NCI-H187 (cell line): ENCODE results near the gene PRRX1.

Experiments used
- DNase-seq, 2 experiments: peaks; one replicate each; lab custom pipeline; 2025; lab: John Stamatoyannopoulos, UW

Gene PRRX1

DNA sequence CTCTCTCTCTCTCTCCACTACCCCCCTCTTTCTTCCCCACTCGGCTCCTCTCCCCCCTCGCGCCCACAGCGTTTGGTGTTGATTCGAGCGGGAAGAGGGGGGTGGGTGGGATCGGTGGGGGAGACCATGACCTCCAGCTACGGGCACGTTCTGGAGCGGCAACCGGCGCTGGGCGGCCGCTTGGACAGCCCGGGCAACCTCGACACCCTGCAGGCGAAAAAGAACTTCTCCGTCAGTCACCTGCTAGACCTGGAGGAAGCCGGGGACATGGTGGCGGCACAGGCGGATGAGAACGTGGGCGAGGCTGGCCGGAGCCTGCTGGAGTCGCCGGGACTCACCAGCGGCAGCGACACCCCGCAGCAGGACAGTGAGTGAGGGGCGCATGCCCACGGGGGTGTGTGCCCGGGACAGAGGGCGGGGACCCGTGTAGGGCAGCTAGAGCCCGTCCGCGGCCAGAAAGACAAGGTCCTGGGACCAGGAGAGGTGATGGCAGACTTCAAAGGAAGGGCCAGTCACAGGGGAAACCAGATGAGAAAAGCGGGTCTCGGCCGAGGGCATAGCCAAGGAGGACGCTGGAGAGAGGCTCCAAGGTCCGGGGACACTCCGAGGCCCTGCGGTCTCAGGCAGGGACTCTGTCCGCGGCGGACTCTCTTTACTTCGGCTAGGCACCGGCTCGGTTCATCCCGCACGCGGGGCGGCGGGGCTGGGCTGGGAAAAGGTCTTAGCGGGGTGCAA, at the start of gene PRRX1:
Gene PRRX1 (plus strand): TSS at position 39 of the 735 bp plus-strand sequence. CDS start 88 bp downstream, at position 127.
- no peak for DNase-seq

DNA sequence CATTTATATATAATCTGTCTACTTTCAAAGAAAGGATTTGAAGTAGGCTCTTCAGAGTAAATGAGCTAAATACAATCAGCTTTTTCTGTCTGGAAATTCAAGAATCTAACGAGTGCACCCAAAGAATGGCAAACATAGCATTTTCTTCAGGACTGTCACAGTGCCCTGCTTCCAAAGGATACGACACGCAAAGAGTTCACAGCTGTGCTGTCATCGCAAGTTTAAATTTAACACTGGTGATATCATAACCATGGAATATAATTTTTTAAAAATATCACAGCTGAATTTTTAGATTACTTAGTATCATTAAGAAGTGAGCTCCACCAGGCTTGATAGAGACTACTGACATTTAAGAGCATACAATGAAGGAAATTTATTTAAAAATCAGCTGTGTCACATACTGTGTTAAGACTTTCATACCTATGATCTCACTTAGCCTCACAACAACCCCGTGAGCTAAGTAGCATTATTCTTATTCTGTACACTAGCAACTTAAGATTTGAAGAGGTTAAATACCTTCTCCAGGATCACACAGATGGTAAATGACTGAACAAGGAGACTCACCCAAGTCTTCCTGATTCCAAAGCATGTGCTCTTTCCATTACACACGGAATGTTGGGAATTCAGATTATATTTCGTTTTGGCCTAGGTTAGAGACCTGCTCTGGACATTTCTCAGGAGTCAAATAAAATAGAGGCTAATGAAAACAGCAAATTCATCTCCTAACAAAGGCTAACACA, 46.2 kb upstream of the PRRX1 start:
- no peak for DNase-seq

- no peak for DNase-seq
These were observed 45.5 kb upstream of the PRRX1 start for GRCh38 chr1:170618421-170618820.

DNA sequence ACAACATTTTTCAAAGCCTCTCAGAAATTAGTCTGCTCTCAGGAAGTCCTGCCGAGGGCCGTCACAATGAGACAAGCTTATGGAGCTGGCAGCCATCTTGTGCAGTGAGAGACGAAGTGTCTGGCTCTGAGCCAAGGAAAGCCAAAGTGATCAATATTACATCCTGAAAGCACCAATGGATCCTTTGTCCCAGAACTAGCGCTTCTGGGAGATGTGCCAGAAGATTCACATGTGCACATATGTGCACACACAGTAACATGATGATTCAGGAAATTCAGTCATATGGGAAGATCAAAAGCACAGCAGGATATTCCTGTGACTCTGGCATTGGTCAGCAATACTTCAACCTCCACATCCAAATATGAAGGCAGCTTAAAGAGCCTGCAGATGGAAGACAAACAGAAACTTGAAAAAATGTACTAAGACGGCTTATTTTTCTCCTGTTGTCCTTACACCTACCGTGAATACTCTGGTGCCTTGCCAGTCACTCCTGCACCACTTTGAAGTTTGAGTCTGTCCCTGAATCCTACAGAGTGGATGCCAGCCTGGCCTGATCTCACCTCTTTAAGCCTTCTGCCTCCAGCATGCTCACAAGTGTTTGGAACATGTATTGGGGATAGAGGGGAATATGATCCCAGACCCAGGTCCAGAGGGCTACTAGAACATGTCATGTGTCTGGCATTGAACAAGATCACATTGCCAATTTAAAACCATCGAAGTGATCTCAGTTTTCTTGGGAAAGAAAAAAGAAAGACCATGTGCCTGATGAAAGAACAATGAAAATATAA, 44.5 kb upstream of the PRRX1 start:
- no peak for DNase-seq

- no peak for DNase-seq
These were observed 43.8 kb upstream of the PRRX1 start for GRCh38 chr1:170620164-170620563.

- no peak for DNase-seq
These were observed 40.8 kb upstream of the PRRX1 start for GRCh38 chr1:170623171-170623570.

DNA sequence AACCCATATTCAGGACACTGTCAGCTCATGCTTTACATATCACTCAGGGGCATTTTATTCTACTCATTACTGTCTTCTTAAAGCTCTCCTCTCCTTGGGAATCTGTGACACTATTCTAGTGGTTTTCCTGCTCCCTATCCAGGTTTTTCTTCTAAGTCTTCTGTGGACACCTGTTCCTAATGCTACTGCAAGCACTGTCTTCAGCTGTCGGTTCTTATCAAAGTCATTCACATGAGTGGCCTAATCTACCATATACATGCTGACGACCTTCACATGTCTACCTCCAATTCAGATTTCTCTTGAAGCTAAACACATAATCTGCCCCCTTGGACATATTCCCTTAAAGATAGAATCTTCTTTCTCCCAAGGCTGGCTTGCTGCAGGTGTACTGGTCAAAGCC, 39.8 kb upstream of the PRRX1 start:
- DNase-seq = no peak

GRCh38 chr1:170630977-170631376, 33.0 kb upstream of the PRRX1 start:
- no peak for DNase-seq

GRCh38 chr1:170634293-170634692, 29.6 kb upstream of the PRRX1 start:
- no peak for DNase-seq

DNA sequence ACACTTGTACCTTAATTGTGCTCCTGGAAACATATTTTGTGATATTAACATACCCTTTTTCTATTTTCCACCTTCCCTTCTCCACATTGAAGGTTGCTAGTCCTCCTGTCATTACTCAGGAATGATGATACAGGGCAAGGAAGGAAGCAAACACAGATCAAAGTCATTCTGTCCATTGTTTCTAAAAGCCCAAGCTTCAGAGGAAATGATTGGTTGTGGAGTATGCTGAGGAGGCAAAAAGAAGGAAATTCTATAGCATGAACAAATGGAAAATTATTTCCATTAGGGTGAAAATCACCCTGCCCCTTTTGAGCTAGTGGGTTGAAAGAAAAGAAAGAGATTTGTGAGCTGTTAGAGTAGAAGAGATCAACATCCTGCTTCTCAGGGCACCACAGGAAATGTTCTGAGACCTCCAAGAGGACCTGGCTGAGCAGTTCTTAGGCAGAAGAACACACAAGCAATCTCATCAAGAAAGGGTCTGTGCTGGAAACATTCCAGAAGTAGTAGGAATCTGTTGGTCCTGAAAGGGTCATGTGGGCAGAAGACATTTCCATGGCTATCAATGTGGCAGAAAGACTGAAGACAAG, 29.0 kb upstream of the PRRX1 start:
- DNase-seq = no peak

DNA sequence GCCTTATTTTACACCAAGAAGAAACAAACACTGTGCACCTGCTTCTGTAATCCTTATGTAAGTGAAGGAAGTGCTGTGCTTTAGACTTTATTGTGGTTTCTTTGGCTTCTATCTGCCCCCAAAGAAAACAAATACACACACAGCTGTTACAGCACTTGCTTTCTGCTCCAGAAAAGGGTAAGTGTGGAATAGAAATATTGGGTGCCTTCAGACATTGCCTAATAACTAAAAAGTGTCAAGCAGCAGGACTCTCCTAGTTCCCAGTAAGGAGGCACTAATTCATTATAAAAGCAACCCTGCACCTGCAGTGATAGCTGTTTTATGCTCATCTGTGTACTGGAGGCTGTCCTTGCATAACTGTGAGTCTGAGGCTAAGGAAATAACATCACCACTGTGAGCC, 23.4 kb upstream of the PRRX1 start:
- no peak for DNase-seq

DNA sequence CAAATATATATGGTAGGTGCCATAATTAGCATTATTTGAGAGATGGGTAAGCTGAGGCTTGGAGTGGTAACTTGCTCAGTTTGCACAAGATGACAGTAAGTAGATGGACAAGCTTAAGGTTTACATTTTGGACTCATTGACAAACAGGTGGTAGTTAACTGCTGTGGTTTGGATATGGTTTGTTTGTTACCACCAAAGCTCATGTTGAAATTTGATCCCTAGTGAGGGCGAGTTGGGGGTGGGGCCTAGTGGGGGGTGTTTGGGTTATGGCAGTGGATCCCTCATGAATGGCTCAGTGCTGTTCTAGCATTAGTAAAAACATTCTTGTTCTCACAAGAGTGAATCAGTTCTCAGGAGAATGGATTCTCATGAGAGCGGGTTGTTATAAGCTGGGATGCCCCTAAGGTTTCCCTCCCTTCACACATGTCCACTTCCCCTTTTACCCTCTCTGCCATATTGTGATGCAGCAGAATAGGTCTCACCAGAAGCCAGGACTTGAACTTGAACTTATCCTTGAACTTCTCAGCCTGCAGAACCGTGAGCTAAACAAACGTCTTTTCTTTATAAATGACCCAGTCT, 6.6 kb upstream of the PRRX1 start:
- peak; percentile 24 to 52 for DNase-seq

DNA sequence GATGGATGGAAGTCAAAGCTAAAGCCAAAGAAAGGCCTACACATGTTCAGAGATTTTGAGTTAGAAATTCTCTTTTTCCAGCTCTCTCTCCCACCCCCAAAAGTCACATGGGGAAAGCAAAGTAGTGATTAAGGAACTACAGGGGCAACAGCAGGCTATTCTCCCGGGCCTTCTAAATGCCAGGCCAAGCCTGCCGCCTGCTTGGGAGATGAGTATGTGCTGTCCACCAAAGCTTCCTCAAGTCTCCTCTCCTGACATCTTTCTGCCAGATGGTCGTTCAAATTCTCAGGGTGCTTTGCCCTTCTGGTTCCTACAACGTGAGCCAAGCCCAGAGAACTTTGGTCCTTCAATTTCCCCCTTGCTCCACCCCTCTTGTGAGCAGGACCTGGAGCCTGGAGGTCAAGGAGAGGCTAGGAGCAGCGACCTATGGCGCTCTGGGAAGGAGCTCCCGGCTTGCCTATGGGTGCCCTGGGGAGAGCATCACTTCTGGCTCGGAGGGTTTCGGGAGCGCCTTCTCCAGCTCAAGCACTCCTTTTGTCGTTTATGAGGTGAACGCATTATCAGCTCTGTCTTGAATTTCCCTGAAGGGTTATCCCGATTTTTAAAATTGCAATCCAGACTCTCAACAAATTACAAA, 4.4 kb upstream of the PRRX1 start:
- no peak for DNase-seq

- no peak for DNase-seq
These were observed 3.6 kb upstream of the PRRX1 start for GRCh38 chr1:170660281-170660713.

GRCh38 chr1:170660871-170661645, 2.9 kb upstream of the PRRX1 start:
- DNase-seq = no peak

- no peak for DNase-seq
These were observed 2.1 kb upstream of the PRRX1 start for GRCh38 chr1:170661646-170662411.

- no peak for DNase-seq
These were observed 1.1 kb upstream of the PRRX1 start for GRCh38 chr1:170662561-170663403.

GRCh38 chr1:170663404-170664092, 383 bp upstream of the PRRX1 start:
- no peak for DNase-seq
